Kidney epithelial cell (primary cell): ENCODE results near the gene INCENP. TPM values are rescaled to one million over a fixed set of nuclear protein-coding genes. Genes with fewer than 3 reads are reported as not detected.

Experiments
- DNase-seq: peaks from one replicate; pipeline ENCODE4 v3.0.0-alpha.2; 2010; ENCODE audit warnings: low read depth
- H3K27me3 ChIP-seq: 2 replicates; pipeline ENCODE4 v1.6.0; 2011; ENCODE audit warnings: low read length; ENCODE audit not compliant: control insufficient read depth, insufficient read depth
- H3K36me3 ChIP-seq: 2 replicates; pipeline ENCODE4 v1.5.1; 2011; ENCODE audit warnings: low read length; ENCODE audit not compliant: control insufficient read depth, insufficient read depth
- H3K4me3 ChIP-seq: 2 replicates; pipeline ENCODE4 v1.5.1; 2011; ENCODE audit warnings: low read depth, mild to moderate bottlenecking, control low read depth, low read length
- total RNA-seq: library from RNA; depleted of rRNA; stranded (reverse); fragments of >200 nt; gene quantifications from 2 replicates; pipeline ENCODE4 v1.2.3, GENCODE V29; 2015
- TF ChIP-seq, protein P1 (sequence below): IDR thresholded peaks from 2 replicates; pipeline ENCODE4 v1.5.1; 2011; ENCODE audit warnings: mild to moderate bottlenecking, moderate library complexity, low read length, control low read depth, inconsistent platforms; ENCODE audit not compliant: insufficient read depth, poor library complexity, severe bottlenecking

Gene INCENP
- total RNA-seq, 1 donor from 2014 or later = 18.8 TPM

DNA sequence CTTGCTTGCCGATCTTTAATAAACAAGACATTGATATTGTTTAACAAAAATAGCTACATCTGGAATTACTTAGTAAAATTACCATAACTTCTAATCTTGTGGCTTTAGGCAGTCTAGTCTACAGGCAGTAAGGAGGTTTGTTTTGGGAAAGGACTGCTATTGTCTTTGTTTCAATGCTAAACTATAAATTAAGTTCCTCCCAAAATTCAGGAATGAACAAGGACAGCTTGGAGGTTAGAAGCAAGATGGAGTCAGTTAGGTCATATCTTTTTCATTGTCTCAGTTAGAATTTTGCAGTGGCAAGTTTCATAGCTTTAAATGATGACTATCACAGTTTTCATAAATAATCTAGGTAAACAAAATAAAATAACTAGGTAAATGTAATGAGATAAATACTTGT lies 36.1 kb upstream of the INCENP start:
- H3K36me3 ChIP-seq = no peaks in the 10 kb centered on the region
- H3K27me3 ChIP-seq = no peaks in the 10 kb centered on the region
- no peak overlapping the region for H3K4me3 ChIP-seq
- TF ChIP-seq, protein P1, sequence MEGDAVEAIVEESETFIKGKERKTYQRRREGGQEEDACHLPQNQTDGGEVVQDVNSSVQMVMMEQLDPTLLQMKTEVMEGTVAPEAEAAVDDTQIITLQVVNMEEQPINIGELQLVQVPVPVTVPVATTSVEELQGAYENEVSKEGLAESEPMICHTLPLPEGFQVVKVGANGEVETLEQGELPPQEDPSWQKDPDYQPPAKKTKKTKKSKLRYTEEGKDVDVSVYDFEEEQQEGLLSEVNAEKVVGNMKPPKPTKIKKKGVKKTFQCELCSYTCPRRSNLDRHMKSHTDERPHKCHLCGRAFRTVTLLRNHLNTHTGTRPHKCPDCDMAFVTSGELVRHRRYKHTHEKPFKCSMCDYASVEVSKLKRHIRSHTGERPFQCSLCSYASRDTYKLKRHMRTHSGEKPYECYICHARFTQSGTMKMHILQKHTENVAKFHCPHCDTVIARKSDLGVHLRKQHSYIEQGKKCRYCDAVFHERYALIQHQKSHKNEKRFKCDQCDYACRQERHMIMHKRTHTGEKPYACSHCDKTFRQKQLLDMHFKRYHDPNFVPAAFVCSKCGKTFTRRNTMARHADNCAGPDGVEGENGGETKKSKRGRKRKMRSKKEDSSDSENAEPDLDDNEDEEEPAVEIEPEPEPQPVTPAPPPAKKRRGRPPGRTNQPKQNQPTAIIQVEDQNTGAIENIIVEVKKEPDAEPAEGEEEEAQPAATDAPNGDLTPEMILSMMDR = no peak
- no peak for DNase-seq

DNA sequence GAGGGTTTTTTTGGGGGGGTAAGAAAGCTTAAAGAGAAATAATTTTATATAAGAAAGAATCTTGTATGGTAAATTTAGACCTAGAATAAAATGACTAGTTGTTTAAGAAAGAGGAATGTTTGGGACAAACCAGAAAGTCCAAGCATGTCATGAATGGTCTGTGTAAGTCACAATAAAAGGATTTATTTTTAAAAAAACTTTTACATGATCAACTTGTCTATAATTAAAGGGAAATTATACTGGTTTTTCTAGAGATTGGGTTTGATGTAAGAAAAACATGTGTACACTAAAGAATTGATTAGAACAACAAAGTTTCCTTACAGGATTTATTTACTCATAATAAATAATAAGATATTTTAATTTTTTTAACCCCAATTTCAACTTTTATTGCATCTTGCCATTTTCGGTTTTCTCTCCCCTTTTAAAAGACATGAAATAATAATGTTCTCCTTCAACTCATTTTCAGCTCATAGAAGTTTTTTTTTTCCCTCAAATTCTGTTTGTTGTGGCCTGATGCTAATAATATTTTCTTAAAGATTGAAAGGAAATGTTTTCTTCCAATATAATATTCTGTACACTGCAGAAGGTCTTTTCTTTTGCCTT lies 35.4 kb upstream of the INCENP start:
- DNase-seq = no peak
- Histone ChIP-seq H3K27me3 (no peaks in the 10 kb centered on the region), H3K4me3 (no peak overlapping the region), H3K36me3 (no peaks in the 10 kb centered on the region)
- TF ChIP-seq, protein P1 = no peak

DNA sequence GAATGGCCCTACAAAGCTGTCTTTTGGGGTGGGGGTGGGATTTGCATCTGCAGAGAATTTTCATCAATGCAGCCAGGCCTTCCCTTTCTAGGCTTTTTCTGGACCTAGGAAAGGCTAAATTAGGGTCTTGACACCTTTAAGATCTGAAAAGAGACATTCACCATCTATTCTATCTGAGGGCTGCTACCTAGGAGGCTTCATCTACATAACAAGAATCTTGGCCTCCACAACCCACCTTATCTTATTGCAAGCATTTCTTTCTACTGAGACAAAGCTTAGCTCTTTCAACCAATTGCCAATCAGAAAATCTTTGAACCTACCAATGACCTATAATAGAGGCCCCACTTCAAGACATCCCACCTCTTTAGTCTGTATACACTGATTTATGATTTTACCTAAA lies 20.7 kb upstream of the INCENP start:
- Histone ChIP-seq H3K36me3 (no peaks in the 10 kb centered on the region), H3K27me3 (no peaks in the 10 kb centered on the region), H3K4me3 (no peak overlapping the region)
- DNase-seq = no peak
- TF ChIP-seq, protein P1 = no peak

DNA sequence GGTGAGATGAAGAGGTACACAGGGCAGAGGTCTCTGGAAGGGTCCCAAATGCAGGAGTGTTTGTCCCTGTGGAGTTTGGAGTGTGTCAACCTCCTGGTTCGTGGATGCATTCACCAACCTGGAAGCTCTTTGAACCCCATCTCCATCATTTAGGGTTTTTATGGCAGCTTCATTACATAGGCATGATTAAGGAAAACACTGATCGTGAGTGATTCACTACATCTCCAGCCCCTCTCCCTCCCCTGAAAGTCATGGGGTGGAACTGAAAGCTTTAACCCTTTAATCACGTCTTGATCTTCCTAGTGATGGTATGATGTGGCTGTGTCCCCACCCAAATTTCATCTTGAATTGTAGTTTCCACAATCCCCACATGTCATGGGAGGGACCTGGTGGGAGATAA lies 19.8 kb upstream of the INCENP start:
- Histone ChIP-seq H3K36me3 (no peaks in the 10 kb centered on the region), H3K4me3 (no peak overlapping the region), H3K27me3 (no peaks in the 10 kb centered on the region)
- no peak for DNase-seq
- TF ChIP-seq, protein P1 = no peak

DNA sequence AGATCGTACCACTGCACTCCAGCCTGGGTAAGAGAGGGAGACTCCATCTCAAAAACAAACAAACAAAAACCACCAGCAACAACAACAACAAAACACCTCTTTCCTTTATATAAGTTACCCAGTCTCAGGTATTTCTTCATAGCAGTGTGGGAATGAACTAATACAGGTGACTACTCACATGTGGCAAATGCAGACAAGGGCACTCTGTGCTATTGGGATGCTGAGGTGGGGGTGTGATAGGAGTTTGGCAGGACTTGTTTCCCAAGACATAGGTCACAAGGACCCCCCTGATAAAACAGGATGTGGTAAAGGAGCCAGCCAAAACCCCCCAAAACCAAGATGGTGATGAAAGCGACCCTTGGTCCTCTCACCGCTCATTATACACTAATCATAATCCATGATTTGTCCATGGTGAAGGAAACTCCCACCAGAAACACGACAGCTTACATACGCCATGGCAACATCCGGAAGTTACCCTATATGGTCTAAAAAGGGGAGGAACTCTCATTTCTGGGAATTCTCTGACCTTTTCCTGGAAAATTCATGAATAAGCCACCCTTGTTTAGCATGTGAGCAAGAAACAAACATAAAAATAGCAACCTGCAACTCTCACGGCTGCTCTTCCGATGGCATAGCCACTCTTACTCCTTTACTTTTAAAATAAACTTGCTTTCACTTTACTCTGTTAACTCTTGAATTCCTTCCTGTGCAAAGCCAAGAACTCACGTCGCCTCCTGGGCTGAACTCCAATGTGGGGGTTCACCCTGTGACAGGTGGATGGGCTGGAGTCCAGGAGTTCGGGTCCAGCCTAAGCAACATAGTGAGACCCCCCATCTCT lies 18.8 kb upstream of the INCENP start:
- TF ChIP-seq, protein P1 = no peak
- Histone ChIP-seq H3K4me3 (no peak overlapping the region), H3K27me3 (no peaks in the 10 kb centered on the region), H3K36me3 (no peaks in the 10 kb centered on the region)
- DNase-seq = no peak
